HG03575 (cell line): ENCODE data around the gene ZNF695.
"Not testable (repeated sequence)": the region's sequence is repeated elsewhere in the genome, so short reads cannot be mapped to it uniquely, and the experiment has no call there.

ENCODE experiments used
- ATAC-seq: cut with Tn5 transposase; IDR thresholded peaks from one replicate; pipeline ENCODE4 v1.9.1; 2021; ENCODE audit not compliant: unreplicated experiment, insufficient number of reproducible peaks, low FRiP score; ENCODE audit errors: extremely low read depth

ZNF695 gene

GRCh38 chr1:247007511-247008405, at the start of gene ZNF695:
Gene ZNF695 (minus strand): TSS chr1:247008057. CDS start chr1:247007908, 149 bp downstream.
- ATAC-seq = peak; percentile 89

- ATAC-seq = no peak
Measured at GRCh38 chr1:247056071-247056470, 48.2 kb upstream of the ZNF695 start.

- no peak for ATAC-seq
Measured at GRCh38 chr1:247054992-247055415, 47.1 kb upstream of the ZNF695 start.

DNA sequence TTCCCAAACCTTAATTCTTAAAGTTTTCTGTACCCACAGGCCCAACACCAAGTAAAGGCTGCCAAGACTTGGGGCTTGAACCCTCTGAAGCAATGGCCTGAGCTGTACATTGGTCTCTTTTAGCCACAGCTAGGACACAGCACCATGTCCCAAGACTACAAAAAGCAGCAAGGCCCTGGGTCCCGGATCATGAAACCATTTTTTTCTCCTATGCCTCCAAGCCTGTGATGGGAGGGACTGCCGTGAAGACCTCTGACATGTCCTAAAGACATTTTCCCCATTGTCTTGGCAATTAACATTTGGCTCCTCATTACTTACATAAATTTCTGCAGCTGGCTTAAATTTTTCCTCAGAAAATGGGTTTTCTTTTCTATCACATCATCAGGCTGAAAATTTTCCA, 39.8 kb upstream of the ZNF695 start:
- no peak for ATAC-seq

DNA sequence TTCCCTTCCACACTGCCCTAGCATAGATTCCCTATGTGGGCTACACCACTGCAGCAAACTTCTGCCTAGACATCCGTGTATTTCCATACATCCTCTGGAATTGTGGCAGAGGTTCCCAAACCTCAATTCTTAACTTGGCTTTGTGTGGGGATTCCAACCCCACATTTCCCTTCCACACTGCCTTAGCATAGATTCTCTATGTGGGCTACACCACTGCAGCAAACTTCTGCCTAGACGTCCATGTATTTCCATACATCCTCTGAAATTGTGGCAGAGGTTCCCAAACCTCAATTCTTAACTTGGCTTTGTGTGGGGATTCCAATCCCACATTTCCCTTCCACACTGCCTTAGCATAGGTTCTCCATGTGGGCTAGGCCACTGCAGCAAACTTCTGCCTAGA, 39.4 kb upstream of the ZNF695 start:
- ATAC-seq = no peak

DNA sequence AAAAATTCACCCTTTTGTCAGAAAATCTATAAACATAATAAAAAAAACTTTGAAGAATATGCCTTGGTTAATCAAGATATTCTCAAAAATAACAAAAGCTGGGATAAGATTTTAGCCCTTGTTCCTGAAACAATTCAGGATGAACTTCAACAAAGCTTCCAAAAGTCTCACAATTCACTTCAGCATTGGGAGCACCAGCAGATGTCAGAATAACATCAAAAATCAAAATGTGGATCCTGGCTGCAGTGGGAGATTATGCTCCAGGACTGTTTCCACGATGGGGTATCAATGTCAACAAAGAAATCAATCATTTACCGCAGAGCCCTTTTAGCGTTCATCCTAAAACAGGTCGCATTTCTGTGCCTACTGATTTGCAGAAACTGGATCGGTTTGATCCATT, 35.5 kb upstream of the ZNF695 start:
- no peak for ATAC-seq

- no peak for ATAC-seq
Measured at GRCh38 chr1:247037511-247038320, 29.9 kb upstream of the ZNF695 start.

- not testable (repeated sequence) for ATAC-seq
Measured at GRCh38 chr1:247032306-247032705, 24.4 kb upstream of the ZNF695 start.

DNA sequence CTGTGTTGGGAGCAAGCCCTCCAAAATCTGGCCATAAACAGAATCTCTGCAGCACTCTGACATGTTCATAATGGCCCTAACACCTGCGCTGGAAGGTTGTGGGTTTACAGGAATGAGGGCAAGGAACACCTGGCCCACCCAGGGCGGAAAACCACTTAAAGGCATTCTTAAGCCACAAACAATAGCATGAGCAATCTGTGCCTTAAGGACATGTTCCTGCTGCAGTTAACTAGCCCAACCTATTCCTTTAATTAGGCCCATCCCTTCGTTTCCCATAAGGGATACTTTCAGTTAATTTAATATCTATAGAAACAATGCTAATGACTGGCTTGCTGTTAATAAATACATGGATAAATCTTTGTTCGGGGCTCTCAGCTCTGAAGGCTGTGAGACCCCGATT, 16.8 kb upstream of the ZNF695 start:
- not testable (repeated sequence) for ATAC-seq

DNA sequence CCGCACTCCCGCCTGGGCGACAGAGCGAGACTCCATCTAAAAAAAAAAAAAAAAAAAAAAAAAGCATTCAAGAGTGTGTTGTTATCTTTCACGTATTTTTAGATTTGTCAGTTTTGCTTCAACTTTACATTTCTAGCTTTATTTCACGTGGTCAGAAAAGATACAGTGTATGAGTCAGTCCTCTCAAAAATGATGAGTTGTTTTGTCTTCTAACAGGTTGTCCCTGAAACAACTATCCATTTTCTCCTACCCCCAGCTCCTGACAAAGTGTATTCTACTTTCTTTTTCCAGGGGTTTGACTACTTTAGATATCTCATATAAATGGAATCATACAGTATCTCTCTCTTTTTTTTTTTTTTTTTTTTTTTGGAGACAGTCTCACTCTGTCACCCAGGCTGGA, 5.5 kb upstream of the ZNF695 start:
- no peak for ATAC-seq

GRCh38 chr1:247008406-247008799, 546 bp upstream of the ZNF695 start:
- ATAC-seq = no peak

GRCh38 chr1:247004081-247004480, 3.8 kb downstream of the ZNF695 start:
- ATAC-seq = not testable (repeated sequence)

DNA sequence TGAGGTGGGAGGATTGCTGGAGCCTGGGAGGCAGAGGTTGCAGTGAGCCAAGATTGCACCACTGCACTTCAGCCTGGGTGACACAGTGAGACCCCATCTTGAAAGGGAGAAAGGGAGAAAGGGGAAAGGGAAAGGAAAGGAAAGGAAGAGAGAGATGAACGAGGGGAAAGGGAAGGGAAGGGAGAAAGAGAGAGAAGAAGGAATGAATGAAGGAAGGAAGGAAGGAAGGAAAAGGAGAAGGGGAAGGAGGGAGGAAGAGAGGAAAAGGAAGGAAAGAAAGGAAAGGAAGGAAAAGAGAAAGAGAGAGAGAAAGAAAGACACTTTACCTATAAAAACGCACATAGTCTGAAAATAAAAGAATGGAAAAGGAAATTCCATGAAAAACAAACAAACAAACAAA, 18.0 kb downstream of the ZNF695 start:
- ATAC-seq = no peak

GRCh38 chr1:246988316-246988715, 19.5 kb downstream of the ZNF695 start:
- ATAC-seq = no peak

DNA sequence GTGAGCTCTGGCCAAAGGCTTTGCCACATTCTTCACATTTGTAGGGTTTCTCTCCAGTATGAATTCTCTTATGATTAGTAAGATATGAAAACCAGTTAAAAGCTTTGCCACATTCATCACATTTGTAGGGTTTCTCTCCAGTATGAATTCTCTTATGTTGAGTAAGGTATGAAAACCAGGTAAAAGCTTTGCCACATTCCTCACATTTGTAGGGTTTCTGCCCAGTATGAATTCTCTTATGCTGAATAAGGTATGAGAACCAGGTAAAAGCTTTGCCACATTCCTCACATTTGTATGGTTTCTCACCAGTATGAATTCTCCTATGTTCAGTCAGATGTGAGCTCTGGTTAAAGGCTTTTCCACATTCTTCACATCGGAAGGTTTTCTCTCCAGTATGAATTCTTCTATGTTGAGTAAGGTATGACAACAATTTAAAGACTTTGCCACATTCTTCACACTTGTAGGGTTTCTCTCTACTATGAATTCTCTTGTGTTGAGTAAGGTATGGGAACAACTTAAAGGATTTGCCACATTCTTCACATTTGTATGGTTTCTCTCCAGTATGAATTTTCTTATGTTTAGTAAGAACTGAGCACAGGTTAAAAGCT, 20.7 kb downstream of the ZNF695 start:
- ATAC-seq = no peak

DNA sequence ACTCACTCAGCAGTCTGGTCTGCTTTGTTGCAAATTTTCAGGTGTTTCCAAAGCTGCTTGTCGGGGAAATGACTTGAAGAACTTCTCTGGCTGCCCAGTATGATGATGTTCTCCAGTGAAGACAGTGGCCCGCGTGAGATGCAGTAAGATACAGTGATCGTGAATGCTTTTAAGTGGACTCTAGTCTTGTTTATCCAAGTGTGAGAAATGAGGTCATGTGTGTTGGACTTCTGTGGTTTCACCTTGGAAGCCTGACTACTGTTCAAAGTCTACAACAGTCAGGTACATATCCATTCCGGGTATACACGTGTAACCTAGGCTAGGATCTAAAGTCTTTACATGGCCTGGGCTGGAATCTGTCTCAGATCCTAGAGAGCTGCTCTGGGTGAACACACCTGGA, 29.1 kb downstream of the ZNF695 start:
- no peak for ATAC-seq

DNA sequence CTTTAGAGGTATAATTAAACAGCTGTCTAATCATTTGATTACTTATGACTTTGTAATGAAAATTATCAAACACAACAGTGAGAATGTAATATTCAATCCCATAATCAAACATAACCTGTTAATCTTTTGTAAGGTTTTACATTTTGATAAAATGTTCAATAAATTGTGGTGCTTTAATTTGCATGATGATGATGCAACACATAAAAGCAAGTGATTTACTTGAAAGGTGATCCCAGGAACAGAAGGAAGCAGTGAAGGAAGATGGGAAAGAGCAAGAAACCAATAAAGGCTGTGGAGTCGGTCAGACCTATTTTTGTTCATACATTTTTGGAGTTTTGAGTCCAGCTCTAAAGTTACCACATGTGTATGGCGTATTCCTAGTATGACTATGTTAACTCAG, 29.6 kb downstream of the ZNF695 start:
- no peak for ATAC-seq

- ATAC-seq = no peak
Measured at GRCh38 chr1:246971969-246972368, 35.9 kb downstream of the ZNF695 start.

DNA sequence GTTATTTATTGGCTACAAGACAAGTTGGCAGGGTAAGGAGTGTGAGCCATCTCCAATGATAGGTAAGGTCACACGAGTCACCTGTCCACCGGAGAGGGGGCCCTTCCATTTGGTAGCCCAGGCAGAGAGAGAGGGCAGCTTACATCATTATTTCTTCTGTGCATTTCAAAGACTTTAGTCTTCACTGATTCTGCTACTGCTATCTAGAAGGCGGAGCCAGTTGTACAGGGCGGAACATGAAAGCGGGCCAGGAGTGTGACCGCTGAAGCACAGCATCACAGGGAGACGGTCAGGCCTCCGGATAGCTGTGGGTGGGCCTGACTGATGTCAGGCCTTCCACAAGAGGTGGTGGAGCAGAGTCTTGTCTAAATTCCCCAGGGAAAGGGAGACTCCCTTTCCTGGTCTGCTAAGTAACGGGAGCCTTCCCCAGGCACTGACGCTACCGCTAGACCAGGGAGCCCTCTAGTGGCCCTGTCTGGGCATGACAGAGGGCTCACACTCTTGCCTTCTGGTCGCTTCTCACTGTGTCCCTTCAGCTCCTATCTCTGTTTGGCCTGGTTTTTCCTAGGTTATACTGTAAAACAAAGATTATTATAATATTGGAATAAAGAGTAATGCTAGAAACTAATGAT, 36.7 kb downstream of the ZNF695 start:
- no peak for ATAC-seq
